ENCODE data around the gene ZNF345. TPM values are rescaled to one million over a fixed set of nuclear protein-coding genes. Genes with fewer than 3 reads are reported as not detected.

Gene ZNF345
- polyA plus RNA-seq (2012; ENCODE audit: insufficient read depth, insufficient read length, low read depth), result not detected

DNA sequence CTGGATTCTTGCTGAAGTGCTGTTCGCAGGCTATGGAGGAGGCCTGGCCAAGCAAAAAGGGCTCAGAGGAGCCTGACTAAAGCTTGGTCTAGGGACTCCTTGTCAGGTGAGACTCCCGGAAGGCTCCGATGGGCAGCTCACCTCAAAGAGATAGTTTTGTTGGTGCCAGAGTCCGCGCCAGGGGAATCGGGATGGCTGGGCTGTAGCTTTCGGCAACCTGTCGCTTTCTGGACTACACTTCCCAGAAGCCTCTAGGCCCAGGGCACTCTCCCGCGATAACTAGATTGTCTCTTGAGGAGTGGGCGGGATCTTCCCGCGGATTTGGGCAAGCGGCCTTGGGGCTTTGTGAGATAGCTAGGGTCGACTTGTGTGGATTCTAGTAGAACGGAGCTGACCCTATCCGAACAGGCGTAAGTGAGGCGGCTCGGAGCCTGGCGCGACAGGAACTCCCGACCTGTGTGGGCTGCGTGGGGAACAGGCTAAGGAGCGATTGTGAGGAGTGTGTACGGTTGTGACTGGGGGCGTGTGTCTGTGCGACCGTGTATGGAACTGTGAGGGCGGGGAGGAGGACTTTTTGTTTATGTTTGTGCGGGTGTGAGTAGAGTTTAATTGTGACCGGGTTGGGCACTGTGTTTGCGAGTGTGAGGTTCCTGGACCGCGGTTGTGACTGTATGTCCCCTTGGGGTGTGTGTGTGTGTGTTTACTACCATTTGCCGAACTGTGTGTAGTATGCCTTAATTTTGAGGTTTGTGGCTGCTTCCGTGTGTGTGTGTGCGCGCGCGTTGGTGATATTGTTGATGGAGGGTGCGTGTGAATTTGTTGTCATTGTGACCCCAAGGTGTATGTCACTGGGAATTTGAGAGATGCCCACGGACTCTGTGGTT, at the start of gene ZNF345:
Gene ZNF345 (plus strand): TSS at position 318 of the 884 bp plus-strand sequence. CDS start 25,955 bp downstream, outside the sequence.
- H3K9me3 ChIP-seq, result no peaks in the 10 kb centered on the region
- H3K4me1 ChIP-seq, result no peaks in the 10 kb centered on the region
- peak within 1 kb of the TSS; percentile 75 for H3K4me3 ChIP-seq (ENCODE audit: low read depth, low read length)
- H3K27me3 ChIP-seq, result no peaks in the 10 kb centered on the region
- TF ChIP-seq, protein P1, sequence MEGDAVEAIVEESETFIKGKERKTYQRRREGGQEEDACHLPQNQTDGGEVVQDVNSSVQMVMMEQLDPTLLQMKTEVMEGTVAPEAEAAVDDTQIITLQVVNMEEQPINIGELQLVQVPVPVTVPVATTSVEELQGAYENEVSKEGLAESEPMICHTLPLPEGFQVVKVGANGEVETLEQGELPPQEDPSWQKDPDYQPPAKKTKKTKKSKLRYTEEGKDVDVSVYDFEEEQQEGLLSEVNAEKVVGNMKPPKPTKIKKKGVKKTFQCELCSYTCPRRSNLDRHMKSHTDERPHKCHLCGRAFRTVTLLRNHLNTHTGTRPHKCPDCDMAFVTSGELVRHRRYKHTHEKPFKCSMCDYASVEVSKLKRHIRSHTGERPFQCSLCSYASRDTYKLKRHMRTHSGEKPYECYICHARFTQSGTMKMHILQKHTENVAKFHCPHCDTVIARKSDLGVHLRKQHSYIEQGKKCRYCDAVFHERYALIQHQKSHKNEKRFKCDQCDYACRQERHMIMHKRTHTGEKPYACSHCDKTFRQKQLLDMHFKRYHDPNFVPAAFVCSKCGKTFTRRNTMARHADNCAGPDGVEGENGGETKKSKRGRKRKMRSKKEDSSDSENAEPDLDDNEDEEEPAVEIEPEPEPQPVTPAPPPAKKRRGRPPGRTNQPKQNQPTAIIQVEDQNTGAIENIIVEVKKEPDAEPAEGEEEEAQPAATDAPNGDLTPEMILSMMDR (IDR thresholded peaks at IDR 0.05; ENCODE audit: low read depth, low read length), result no peak
- no peaks in the 10 kb centered on the region for H3K36me3 ChIP-seq
- DNase-seq, result peak; percentile 92

DNA sequence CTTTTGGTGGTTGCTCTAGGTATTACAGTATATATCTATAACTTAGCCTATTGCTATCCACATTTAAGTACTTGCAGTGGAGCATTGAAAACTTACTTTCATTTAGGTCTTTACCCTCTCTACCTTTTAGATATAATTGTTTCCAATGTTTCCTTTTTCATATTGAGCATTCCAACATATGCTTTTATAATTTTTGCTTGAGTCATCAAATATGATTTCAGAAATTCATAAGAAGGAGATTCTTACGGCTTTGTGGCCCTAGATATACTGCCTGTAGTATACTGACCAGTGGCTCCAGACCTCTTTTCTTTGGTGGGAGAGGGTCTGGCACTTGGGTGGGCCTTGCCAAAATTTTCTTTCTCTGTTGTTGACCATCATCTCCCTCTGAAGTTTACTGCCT, 45.3 kb upstream of the ZNF345 start:
- no peaks in the 10 kb centered on the region for H3K4me1 ChIP-seq
- no peaks in the 10 kb centered on the region for H3K27me3 ChIP-seq
- H3K36me3 ChIP-seq, result peaks cover 3% of the 10 kb centered on the region
- H3K9me3 ChIP-seq, result no peaks in the 10 kb centered on the region; the same call in 1 of the 2 replicates
- no peak overlapping the region for H3K4me3 ChIP-seq (ENCODE audit: low read depth, low read length)
- no peak for DNase-seq
- TF ChIP-seq, protein P1 (IDR thresholded peaks at IDR 0.05; ENCODE audit: low read depth, low read length), result no peak

DNA sequence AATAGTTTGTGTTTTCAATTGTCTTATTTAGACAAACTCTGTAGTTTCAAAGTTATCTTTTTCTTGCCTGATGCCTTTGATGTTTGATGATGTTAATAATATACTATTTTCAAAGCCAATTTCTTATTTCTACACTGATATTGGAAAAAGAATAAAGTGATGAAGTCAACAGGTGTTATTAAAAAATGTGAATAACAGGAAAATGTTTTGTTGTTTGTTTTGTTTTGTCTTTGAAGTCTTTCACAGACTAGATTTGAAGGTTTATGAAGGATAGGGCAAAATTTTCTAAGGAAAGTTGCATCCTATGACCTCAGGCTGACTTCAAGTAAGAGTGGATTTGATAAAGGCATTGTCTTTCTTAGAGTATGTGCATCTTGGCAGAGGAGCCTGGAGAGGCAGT, 43.6 kb upstream of the ZNF345 start:
- DNase-seq, result no peak
- no peaks in the 10 kb centered on the region; the same call in 1 of the 2 replicates for H3K9me3 ChIP-seq
- TF ChIP-seq, protein P1 (IDR thresholded peaks at IDR 0.05; ENCODE audit: low read depth, low read length), result no peak
- no peaks in the 10 kb centered on the region for H3K4me1 ChIP-seq
- H3K27me3 ChIP-seq, result no peaks in the 10 kb centered on the region
- no peaks in the 10 kb centered on the region; the same call in none of the 2 replicates for H3K36me3 ChIP-seq
- H3K4me3 ChIP-seq (ENCODE audit: low read depth, low read length), result no peak overlapping the region

DNA sequence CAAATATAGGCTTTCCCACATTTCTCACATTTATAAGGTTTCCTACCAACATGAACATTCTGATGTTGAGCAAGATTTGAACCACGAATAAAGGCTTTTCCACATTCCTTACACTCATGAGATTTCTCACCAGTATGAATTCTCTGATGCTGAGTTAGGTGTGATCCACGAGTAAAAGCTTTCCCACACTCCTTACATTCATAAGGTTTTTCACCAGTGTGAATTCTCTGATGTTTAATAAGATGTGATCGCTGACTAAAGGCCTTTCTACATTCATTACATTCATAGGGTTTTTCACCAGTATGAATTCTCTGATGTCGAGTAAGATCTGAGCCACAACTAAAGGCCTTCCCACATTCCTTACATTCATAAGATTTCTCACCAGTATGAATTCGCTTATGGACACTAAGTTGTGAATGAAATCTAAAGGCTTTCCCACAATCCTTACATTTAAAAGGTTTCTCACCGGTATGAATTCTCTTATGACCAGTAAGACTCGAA, 31.5 kb upstream of the ZNF345 start:
- no peak overlapping the region for H3K4me3 ChIP-seq (ENCODE audit: low read depth, low read length)
- no peaks in the 10 kb centered on the region for H3K4me1 ChIP-seq
- H3K9me3 ChIP-seq, result peaks cover 10% of the 10 kb centered on the region
- TF ChIP-seq, protein P1 (IDR thresholded peaks at IDR 0.05; ENCODE audit: low read depth, low read length), result no peak
- H3K36me3 ChIP-seq, result peaks cover 52% of the 10 kb centered on the region
- no peaks in the 10 kb centered on the region for H3K27me3 ChIP-seq
- no peak for DNase-seq

DNA sequence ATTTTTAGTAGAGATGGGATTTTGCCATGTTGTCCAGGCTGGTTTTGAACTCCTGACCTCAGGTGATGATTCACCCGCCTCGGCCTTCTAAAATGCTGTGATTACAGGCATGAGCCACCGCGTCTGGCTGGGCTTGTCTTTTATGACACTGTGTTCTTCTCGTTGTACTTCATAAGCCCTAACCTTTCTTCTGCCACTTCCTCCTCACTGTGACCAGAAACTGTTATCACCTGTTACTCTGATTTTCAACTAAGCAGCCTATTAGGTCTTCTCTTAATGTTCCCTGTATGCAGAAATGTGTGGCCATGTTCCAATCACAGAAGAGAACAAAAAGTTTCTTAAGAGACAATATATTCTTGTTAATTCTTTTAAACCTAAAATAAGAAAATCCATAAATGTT, 28.9 kb upstream of the ZNF345 start:
- Histone ChIP-seq H3K36me3 (peaks cover 51% of the 10 kb centered on the region), H3K27me3 (no peaks in the 10 kb centered on the region), H3K4me1 (no peaks in the 10 kb centered on the region), H3K4me3 (ENCODE audit: low read depth, low read length) (no peak overlapping the region), H3K9me3 (peaks cover 3% of the 10 kb centered on the region)
- no peak for DNase-seq
- TF ChIP-seq, protein P1 (IDR thresholded peaks at IDR 0.05; ENCODE audit: low read depth, low read length), result no peak

DNA sequence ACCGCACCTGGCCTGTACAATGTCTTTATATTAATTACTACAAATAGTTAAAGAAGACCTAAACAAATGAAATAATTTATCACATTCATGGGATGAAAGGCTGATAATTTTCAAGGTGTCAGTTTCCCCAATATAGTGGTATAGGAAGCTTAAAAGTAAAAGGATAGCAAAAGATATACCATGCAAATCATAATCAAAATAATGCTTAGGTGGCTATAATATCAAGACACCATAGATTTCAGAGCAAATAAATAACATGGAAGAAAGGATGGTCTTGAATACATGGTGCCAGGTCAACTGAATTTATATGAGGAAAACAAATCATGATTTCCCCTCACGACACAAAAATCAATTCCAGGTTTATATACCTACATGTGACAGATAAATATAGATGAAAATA, 17.2 kb upstream of the ZNF345 start:
- Histone ChIP-seq H3K36me3 (peaks cover 13% of the 10 kb centered on the region; the same call in 1 of the 2 replicates), H3K9me3 (no peaks in the 10 kb centered on the region; the same call in 1 of the 2 replicates), H3K4me1 (no peaks in the 10 kb centered on the region), H3K4me3 (ENCODE audit: low read depth, low read length) (no peak overlapping the region), H3K27me3 (no peaks in the 10 kb centered on the region)
- TF ChIP-seq, protein P1 (IDR thresholded peaks at IDR 0.05; ENCODE audit: low read depth, low read length), result no peak
- no peak for DNase-seq

Measured in BE2C (cell line).